Measurements from ENCODE around the gene SGPP2. TPM values are rescaled to one million over a fixed set of nuclear protein-coding genes. Genes with fewer than 3 reads are reported as not detected.

SGPP2 gene
- polyA plus RNA-seq, 3 donors, result 0.11 to 3.5 (median 1.6) TPM

DNA sequence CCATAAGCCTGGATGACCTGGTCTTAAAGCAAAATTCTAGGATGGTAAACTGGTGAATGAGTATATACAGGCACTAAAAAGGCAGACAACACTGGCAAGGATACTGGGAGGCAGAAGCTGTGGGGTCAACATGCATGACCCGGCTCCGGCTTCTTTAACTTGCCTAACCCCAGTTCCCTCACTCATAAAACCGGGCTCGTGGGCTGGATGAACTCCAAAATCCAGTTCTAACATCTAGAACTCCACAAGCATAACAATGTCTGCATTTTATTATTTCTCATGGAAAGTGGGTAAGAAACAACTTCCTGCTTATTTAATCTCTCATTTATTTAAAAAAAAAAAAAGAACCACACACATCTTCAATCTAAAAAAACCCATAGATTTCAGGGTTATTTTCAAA is 174.3 kb downstream of the SGPP2 start:
- WGBS, 3 donors, result 83 to 92% (median 91%) methylated on average over 4 of the region's 4 CpGs
- H3K27ac ChIP-seq (ENCODE audit: low read depth, low read length), result no peak overlapping the region

DNA sequence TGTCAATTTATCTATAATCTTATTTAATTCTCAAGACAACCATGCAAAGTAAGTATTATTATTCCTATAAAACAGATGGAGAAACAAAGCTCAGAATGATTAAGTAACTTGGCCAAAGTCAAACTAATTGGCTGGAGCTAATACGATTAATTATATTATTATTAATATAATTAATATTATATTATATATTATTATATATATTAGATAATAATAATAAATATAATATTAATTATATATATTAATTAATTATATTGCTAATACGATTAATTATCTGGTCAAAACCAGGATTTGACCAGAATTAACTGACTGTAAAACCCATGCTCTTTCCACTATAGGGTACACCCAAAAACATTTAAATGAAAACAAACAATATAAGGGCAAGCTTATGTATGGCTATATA is 179.2 kb downstream of the SGPP2 start:
- WGBS, 3 donors, result 97 to 98% (median 97%) methylated on average over 2 of the region's 2 CpGs
- no peak overlapping the region for H3K27ac ChIP-seq (ENCODE audit: low read depth, low read length)

GRCh38 chr2:222604749-222605515 is 180.6 kb downstream of the SGPP2 start:
- no peak overlapping the region for H3K27ac ChIP-seq (ENCODE audit: low read depth, low read length)
- 91 to 93% (median 91%) methylated on average over 5 of the region's 5 CpGs for WGBS, 3 donors

DNA sequence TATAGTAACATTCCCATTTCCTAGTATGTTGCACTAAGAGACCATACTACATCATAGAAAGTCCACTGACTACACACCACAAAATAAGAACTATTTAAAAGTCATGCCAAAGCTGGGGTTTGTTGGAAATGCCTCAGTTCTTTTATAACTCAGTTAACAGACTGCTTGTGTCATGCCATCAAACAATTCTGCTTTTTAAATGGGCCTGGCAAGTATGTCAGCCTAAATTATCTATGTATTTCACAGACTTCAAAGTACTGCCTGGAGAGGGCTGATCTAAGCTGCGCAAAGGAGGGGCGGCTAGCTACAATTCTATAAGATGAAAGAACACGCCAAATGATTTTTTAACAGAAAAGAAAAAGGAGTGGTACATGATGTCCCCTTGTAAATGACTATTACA is 182.0 kb downstream of the SGPP2 start:
- WGBS, 3 donors, result 94 to 100% (median 98%) methylated on average over 3 of the region's 3 CpGs
- no peak overlapping the region for H3K27ac ChIP-seq (ENCODE audit: low read depth, low read length)

- WGBS, 3 donors, result 63 to 89% (median 73%) methylated on average over 4 of the region's 4 CpGs
- H3K27ac ChIP-seq (ENCODE audit: low read depth, low read length), result no peak overlapping the region
Measured at GRCh38 chr2:222608081-222608480, 183.7 kb downstream of the SGPP2 start.

GRCh38 chr2:222609381-222609780 is 185.0 kb downstream of the SGPP2 start:
- 81 to 85% (median 82%) methylated on average over 3 of the region's 3 CpGs for WGBS, 3 donors
- no peak overlapping the region for H3K27ac ChIP-seq (ENCODE audit: low read depth, low read length)

Other genes starting within 250 kb of the SGPP2 start
- gene PAX3, start 125.5 kb upstream of the SGPP2 start, polyA plus RNA-seq, result under 1 TPM in 1 of 3 donors, not detected in 2; 0.02 TPM
- 10 to 100 TPM in 2 of 3 donors, 1 to 10 TPM in 1; 9.1 to 14.3 (median 11.9) TPM for gene FARSB, start 231.5 kb downstream of the SGPP2 start, polyA plus RNA-seq
- gene MOGAT1, start 247.1 kb downstream of the SGPP2 start, polyA plus RNA-seq, result 1 to 10 TPM in 1 of 3 donors, under 1 TPM in 1, not detected in 1; 0.30 to 1.8 TPM